GM12873 (cell line): ENCODE results near the gene ITLN1.
A peak's percentile ranks its signal among the peaks of the same experiment; 100 is the strongest.

Experiments used
- TF ChIP-seq, protein P1 (sequence below): IDR thresholded peaks from 2 replicates; pipeline ENCODE4 v1.5.1; 2012; ENCODE audit warnings: low read depth, mild to moderate bottlenecking, moderate library complexity, low read length, control low read depth; ENCODE audit not compliant: insufficient read depth; ENCODE audit errors: missing control alignments

Gene ITLN1

DNA sequence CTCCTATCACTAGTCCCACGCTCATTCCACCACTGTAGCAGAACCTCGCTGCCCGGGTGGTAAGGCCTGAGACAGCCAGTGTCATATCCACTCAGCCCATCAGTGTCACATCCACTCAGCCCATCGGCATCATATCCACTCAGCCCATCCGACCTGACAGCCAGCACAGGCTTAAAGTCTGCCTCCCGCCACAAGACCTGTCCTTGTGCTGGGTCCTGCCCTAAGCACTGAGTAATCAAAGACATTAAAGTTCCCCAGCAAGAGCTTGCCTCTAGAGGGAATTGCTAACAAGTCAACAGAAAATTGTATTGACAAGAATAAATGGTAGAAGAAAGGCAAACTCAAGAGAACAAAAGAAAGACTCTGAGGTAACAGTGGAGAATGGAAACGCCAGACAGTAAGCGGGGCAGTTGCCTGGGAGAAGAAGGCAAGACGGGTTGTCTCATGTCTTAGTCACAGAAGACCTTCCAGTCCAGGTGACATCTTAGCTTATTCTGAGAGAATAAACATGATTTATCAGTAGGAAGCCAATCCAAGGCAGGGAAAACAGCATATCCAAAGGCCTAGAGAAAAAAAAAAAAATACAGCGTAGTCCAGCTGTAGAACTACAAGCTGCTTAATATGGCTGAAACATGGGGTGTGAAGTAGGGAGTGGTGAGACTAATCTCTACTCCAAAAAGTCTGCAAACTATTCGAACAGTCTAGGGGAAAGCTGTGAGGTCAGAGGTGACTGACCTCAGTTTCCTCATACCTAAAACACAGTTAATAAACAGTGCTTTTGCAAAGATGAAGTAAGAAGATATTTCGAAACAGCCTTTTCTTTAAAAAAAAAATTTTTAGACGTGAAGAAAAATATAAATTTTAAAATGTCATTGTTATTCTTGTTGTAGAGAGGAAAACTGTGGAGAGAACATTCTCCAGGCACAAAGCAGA lies 1.1 kb downstream of the ITLN1 start:
- TF ChIP-seq, protein P1, sequence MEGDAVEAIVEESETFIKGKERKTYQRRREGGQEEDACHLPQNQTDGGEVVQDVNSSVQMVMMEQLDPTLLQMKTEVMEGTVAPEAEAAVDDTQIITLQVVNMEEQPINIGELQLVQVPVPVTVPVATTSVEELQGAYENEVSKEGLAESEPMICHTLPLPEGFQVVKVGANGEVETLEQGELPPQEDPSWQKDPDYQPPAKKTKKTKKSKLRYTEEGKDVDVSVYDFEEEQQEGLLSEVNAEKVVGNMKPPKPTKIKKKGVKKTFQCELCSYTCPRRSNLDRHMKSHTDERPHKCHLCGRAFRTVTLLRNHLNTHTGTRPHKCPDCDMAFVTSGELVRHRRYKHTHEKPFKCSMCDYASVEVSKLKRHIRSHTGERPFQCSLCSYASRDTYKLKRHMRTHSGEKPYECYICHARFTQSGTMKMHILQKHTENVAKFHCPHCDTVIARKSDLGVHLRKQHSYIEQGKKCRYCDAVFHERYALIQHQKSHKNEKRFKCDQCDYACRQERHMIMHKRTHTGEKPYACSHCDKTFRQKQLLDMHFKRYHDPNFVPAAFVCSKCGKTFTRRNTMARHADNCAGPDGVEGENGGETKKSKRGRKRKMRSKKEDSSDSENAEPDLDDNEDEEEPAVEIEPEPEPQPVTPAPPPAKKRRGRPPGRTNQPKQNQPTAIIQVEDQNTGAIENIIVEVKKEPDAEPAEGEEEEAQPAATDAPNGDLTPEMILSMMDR: no peak

DNA sequence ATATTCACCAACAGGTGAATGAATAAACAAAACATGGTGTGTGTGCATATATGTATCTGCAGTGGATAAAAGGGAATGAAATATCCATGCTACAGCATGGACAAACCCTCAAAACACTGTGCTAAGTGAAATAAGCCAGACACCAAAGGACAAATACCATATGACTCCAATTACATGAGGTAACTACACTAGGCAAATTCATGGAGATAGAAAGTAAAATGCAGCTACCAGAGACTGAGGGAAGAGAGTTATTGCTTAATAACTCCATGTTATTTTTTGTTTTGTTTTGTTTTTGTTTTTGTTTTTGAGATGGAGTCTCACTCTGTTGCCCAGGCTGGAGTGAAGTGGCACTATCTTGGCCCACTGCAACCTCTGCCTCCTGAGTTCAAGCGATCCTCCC lies 2.4 kb downstream of the ITLN1 start:
- TF ChIP-seq, protein P1: no peak

DNA sequence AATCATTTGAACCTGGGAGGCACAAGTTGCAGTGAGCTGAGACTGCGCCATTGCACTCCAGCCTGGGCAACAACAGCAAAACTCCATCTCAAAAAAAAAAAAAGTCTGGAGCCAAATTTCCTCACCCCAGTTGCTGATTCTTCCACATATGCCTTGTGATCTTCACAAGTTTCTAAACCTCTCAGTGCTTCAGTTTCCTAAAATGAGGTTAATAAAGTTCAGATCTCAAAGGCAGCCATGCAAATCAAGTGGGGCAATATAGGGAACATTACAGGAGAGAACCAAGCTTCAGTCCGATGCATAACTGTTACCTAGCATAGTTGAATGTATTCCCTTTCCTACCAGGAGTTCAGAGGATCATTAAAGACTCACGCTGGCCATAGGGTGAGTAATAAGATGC lies 4.8 kb downstream of the ITLN1 start:
- TF ChIP-seq, protein P1: no peak

DNA sequence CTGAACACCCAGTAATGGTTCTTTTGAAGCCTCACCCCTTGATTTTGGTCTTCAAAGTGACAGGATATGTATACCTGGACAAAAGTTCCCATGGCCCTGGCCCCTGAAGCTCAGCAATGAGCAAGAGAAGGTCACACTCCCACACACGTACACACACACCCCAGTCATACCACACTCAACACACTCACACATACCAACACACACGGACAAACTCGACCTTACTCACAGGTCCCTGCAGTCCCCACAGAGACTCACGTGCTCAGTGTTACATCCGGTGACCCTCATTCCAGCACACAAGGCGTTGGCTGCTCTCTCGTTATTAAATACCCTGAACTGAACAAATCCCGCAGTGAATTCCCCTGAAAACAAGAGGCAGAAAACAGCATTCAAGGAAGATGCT lies 5.9 kb downstream of the ITLN1 start:
- TF ChIP-seq, protein P1: no peak

DNA sequence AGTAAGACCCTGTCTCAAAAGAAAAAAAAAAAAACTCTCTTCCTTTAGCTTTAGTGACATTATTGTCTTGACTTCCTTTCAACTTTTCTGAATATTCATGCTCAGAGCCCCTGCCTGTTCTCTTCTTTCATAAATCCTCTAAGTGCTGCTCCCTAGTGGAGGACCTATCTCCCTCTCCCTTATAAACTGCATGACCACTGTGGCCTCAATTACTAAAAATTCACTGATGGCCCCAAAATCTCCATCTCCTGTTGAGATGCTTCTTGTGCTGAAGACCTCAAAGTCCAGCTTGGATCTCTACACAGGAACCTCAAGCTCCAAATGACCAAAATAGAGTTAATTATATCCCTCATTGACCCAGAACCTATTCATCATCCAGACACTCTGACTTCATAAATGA lies 7.8 kb downstream of the ITLN1 start:
- TF ChIP-seq, protein P1: peak; percentile 32

DNA sequence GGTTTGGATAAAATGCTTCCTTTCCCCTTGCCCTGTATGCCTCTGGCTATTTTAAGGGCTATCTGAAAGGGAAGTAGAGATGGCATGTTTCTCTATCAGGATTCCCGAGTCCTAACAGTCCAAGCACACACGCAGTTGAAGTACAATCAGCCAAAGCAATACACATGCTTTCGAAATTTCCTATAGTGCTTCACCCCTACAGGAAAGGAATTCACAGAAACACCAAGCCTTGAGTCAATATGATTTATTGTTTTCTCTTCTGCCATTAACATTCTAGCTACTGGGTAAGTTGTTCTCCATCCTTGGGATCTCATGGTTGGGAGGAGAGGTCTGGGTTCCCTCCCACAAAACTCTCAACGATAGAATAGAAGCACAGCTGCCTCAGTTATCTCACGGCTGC lies 8.7 kb downstream of the ITLN1 start:
- TF ChIP-seq, protein P1: no peak

DNA sequence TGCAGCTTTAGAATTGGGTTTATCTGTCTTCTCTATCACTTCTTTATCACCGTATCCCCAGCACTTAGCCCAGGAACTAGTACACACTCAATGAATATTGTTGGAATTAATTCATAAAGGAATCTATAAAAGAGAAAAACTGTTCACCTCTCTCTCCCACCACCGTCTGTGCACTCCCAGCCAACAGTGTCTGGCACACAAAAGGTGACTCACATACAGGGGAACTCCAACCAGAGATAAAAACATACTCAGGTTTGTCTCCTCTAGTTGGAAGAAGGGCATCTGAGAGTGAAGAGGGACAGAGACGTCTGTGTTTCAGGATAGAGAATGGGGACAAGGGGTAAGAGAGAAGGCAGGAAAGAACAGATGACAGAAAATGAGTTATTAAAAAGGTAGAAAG lies 10.0 kb downstream of the ITLN1 start:
- TF ChIP-seq, protein P1: no peak
